Gastroesophageal sphincter (tissue), 3 donors: ENCODE data around the gene CLTC.

Experiments
- CTCF ChIP-seq, 4 experiments: fragments of 200-600 bp in 2 of 4; fragments of 450-650 bp in 2 of 4; sonication (generic) in 1 of 4; IDR thresholded peaks; one replicate each; pipeline ENCODE4 v1.5.1; 2017 to 2019; ENCODE audit warnings: antibody characterized with exemption in 4 of 4, mild to moderate bottlenecking in 2 of 4, moderate library complexity in 2 of 4
- EP300 ChIP-seq: sonication (generic); formaldehyde crosslinking; IDR thresholded peaks from one replicate; pipeline ENCODE4 v1.6.1; 2017; ENCODE audit warnings: antibody characterized with exemption, mild to moderate bottlenecking
- POLR2A ChIP-seq, 2 donors: fragments of 450-650 bp; IDR thresholded peaks; one replicate each; pipeline ENCODE4 v1.6.1; 2017; ENCODE audit warnings: antibody characterized with exemption in 2 of 2, mild to moderate bottlenecking in 2 of 2, moderate library complexity in 1 of 2
- POLR2AphosphoS5 ChIP-seq: sonication (generic); formaldehyde crosslinking; IDR thresholded peaks from one replicate; pipeline ENCODE4 v1.6.1; 2017; ENCODE audit warnings: antibody characterized with exemption

GRCh38 chr17:59722623-59723022, 102.9 kb downstream of the CLTC start:
- TF ChIP-seq CTCF (IDR thresholded peaks at IDR 0.05) (no peak), POLR2A (IDR thresholded peaks at IDR 0.05) (no peak), EP300 (no peak), POLR2AphosphoS5 (no peak)
